ENCODE data around the gene SPEN.

SPEN gene

GRCh38 chr1:15966956-15967344 is 119.4 kb downstream of the SPEN start:
- no peak for DNase-seq (ENCODE audit: low spot score)
- no peak for TF ChIP-seq CTCF (IDR thresholded peaks at IDR 0.05; ENCODE audit: extremely low read depth, missing control alignments)

DNA sequence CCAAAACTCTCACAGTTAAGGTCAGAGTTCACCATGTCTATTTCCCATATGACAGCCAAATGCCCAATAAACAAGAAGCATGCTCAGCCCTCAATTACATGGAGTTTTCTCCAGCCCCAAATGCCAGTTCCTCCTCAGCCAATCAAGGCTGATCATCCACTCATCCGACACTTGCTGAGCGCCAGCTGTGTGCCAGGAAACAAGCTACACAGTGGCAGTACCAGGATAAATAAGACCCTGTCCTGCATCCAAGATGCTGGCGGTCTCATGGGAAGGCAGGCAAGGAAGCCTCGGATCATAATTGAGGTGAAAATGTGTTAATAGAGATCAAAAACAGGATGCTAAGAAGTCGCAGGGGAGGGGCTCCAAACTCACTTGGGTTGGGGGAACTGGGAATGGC is 120.7 kb downstream of the SPEN start:
- no peak for DNase-seq (ENCODE audit: low spot score)
- no peak for TF ChIP-seq CTCF (IDR thresholded peaks at IDR 0.05; ENCODE audit: extremely low read depth, missing control alignments)

- no peak for TF ChIP-seq CTCF (IDR thresholded peaks at IDR 0.05; ENCODE audit: extremely low read depth, missing control alignments)
- no peak for DNase-seq (ENCODE audit: low spot score)
Measured at GRCh38 chr1:15969321-15969880, 121.9 kb downstream of the SPEN start.

GRCh38 chr1:15970911-15971310 is 123.4 kb downstream of the SPEN start:
- no peak for TF ChIP-seq CTCF (IDR thresholded peaks at IDR 0.05; ENCODE audit: extremely low read depth, missing control alignments)
- no peak for DNase-seq (ENCODE audit: low spot score)

- no peak for DNase-seq (ENCODE audit: low spot score)
- no peak for TF ChIP-seq CTCF (IDR thresholded peaks at IDR 0.05; ENCODE audit: extremely low read depth, missing control alignments)
Measured at GRCh38 chr1:15972409-15972808, 124.9 kb downstream of the SPEN start.

DNA sequence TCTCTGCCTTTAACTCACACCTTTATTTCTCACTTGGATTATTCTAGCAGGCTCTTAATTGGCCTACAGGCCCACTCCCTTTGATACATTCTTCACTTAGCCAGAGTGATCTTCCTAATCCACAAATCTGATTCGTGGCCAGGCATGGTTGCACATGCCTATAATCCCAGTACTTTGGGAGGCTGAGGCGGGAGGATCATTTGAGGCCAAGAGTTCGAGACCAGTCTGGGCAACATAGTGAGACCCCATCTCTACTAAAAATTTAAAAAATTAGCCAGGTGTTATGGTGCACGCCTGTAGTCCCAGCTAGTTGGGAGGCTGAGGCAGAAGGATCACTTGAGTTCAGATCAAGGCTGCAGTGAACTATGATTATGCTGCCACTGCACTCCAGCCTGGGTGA is 126.3 kb downstream of the SPEN start:
- no peak for DNase-seq (ENCODE audit: low spot score)
- TF ChIP-seq CTCF (IDR thresholded peaks at IDR 0.05; ENCODE audit: extremely low read depth, missing control alignments): no peak

DNA sequence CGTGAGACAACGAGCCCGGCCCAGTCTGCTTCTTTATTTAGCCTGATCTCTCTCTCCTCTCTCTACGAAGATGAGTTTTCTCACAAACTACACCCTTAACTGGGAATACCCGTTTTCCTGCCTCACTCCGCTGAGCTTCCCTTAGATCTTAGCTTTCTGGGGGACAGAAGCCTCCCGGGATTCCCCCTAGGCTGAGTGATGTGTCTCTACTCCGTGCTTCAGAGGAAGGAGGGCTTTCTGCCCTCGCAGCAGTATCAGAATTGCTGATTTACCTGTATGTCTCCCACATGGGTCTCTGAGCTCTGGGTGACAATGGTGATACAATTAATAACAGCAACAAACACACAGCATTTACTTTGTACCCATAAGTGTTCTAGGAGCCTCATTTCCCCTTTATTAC is 127.3 kb downstream of the SPEN start:
- DNase-seq (ENCODE audit: low spot score): peak; percentile 69
- TF ChIP-seq CTCF (IDR thresholded peaks at IDR 0.05; ENCODE audit: extremely low read depth, missing control alignments): no peak

All from GM20000 (cell line).